K562 (cell line): ENCODE measurements around the gene DPY19L3. TPM values are rescaled to one million over a fixed set of nuclear protein-coding genes. Genes with fewer than 3 reads are reported as not detected.

ENCODE experiments used
- ATAC-seq: fragments of 200-7000 bp; cut with Tn5 transposase; 3 replicates; pipeline ENCODE4 v1.9.1; 2020; ENCODE audit warnings: moderate library complexity
- BruUV-seq: library from RNA; stranded (reverse); fragments of 400-500 nt; replicated peaks from 2 replicates; lab custom pipeline; 2021; lab: Mats Ljungman, UMichigan
- CTCF ChIA-PET: fragments of 300-600 bp; formaldehyde crosslinking; extraction: SDS; loops from one replicate; lab custom pipeline; 2021; ENCODE audit warnings: low intra/inter-chr PET ratio; lab: Yijun Ruan, JAX
- POLR2A ChIA-PET: fragments of 300-600, 350-650 bp; sonication (Branson Sonifier 250); formaldehyde crosslinking; extraction: SDS; loops from one replicate; lab custom pipeline; 2021; ENCODE audit warnings: antibody characterized with exemption, inconsistent platforms; lab: Yijun Ruan, JAX
- DNase-seq, 4 experiments: peaks; one replicate each; pipeline versions ENCODE4 v3.0.0 to v3.0.0-alpha.2; 2011 to 2018; ENCODE audit warnings: low spot score in 3 of 4, mixed read lengths in 3 of 4; ENCODE audit errors: extremely low read depth in 1 of 4
- FAIRE-seq: peaks from 2 replicates; lab custom pipeline; 2011; peaks lifted over from hg19 to GRCh38; lab: Jason Lieb, UNC
- H2AFZ ChIP-seq: 2 replicates; pipeline ENCODE4 v1.6.0; 2011; ENCODE audit warnings: low read depth, low read length, control low read depth, inconsistent platforms
- H3K27ac ChIP-seq: fragments of 200-600 bp; 3 replicates; pipeline ENCODE4 v1.8.0; 2011; ENCODE audit warnings: low read depth, mild to moderate bottlenecking, control low read depth, inconsistent platforms, low read length, moderate library complexity, mixed read lengths; ENCODE audit errors: extremely low read depth
- H3K27me3 ChIP-seq, 2 experiments: fragments of 300-600 bp in 1 of 2; 2 replicates in 1 of 2; 3 replicates in 1 of 2; pipeline versions ENCODE4 v1.6.0 to v1.8.0; 2011; ENCODE audit warnings: inconsistent platforms in 2 of 2, low read length in 2 of 2, mild to moderate bottlenecking in 1 of 2, mixed read lengths in 1 of 2, moderate library complexity in 1 of 2; ENCODE audit not compliant: control insufficient read depth in 2 of 2, insufficient read depth in 2 of 2
- H3K36me3 ChIP-seq: fragments of 300-600 bp; 3 replicates; pipeline ENCODE4 v1.8.0; 2011; ENCODE audit warnings: mild to moderate bottlenecking, low read length, inconsistent platforms; ENCODE audit not compliant: control insufficient read depth, insufficient read depth
- H3K4me1 ChIP-seq, 2 experiments: fragments of 200-600 bp in 1 of 2; replicated peaks in 1 of 2; 2 replicates in 1 of 2; 3 replicates in 1 of 2; pipeline versions ENCODE4 v1.5.1 to v1.8.0; 2011; ENCODE audit warnings: inconsistent platforms in 2 of 2, low read length in 2 of 2, mild to moderate bottlenecking in 1 of 2, mixed read lengths in 1 of 2, moderate library complexity in 1 of 2; ENCODE audit not compliant: control insufficient read depth in 2 of 2, insufficient read depth in 2 of 2
- H3K4me2 ChIP-seq: 2 replicates; pipeline ENCODE4 v1.6.1; 2011; ENCODE audit warnings: low read length, control low read depth, inconsistent platforms, mixed read lengths; ENCODE audit not compliant: insufficient read depth
- H3K4me3 ChIP-seq: fragments of 200-600 bp; sonication (generic), shearing (Covaris generic); 2 replicates; pipeline ENCODE4 v1.5.1; 2016; ENCODE audit warnings: control low read depth, inconsistent platforms
- H3K79me2 ChIP-seq: fragments of 200-600 bp; 3 replicates; pipeline ENCODE4 v1.8.0; 2011; ENCODE audit warnings: low read length, inconsistent platforms; ENCODE audit not compliant: control insufficient read depth, insufficient read depth
- H3K9ac ChIP-seq, 2 experiments: 2 replicates each; pipeline versions ENCODE4 v1.6.0 to v1.6.1; 2011; ENCODE audit warnings: low read depth in 2 of 2, low read length in 2 of 2, control low read depth in 1 of 2, inconsistent platforms in 1 of 2, mild to moderate bottlenecking in 1 of 2, mixed read lengths in 1 of 2; ENCODE audit not compliant: insufficient read depth in 1 of 2
- H3K9me1 ChIP-seq: one replicate; pipeline ENCODE4 v1.6.0; 2011; ENCODE audit warnings: inconsistent platforms, mild to moderate bottlenecking, low read length, moderate library complexity; ENCODE audit not compliant: control insufficient read depth, insufficient read depth
- H3K9me3 ChIP-seq: replicated peaks from 2 replicates; pipeline ENCODE4 v1.5.1; 2011; ENCODE audit warnings: low read depth, low read length, inconsistent platforms; ENCODE audit not compliant: control insufficient read depth, insufficient read depth
- H4K20me1 ChIP-seq: replicated peaks from 2 replicates; pipeline ENCODE4 v1.6.1; 2011; ENCODE audit warnings: low read length, inconsistent platforms, mixed read lengths; ENCODE audit not compliant: control insufficient read depth, insufficient read depth
- CBX3 ChIP-seq, 2 experiments: IDR thresholded peaks; 1 replicate in 1 of 2; 2 replicates in 1 of 2; pipeline ENCODE4 v1.6.1; 2012; ENCODE audit warnings: inconsistent platforms in 2 of 2, low read length in 2 of 2, borderline replicate concordance in 1 of 2, control low read depth in 1 of 2
- EWSR1 ChIP-seq: fragments of 450-650 bp; IDR thresholded peaks from 2 replicates; pipeline ENCODE4 v1.6.1; 2018; ENCODE audit warnings: borderline replicate concordance, mild to moderate bottlenecking, low read depth, moderate library complexity; ENCODE audit not compliant: partially characterized antibody
- NFRKB ChIP-seq: fragments of 450-650 bp; IDR thresholded peaks from 2 replicates; pipeline ENCODE4 v1.6.1; 2016; ENCODE audit warnings: low read depth
- RFX7 ChIP-seq: fragments of 250-450 bp; sonication (Bioruptor Pico); IDR thresholded peaks from 2 replicates; pipeline ENCODE4 v1.5.1; 2021; ENCODE audit warnings: mild to moderate bottlenecking
- TRIM24 ChIP-seq, 2 experiments: fragments of 450-650 bp; IDR thresholded peaks; 2 replicates each; pipeline ENCODE4 v1.6.1; 2016
- ZNF12 ChIP-seq: sonication (generic); formaldehyde crosslinking; IDR thresholded peaks from 2 replicates; pipeline ENCODE4 v1.4.0; 2020; ENCODE audit warnings: mild to moderate bottlenecking, missing genetic modification reagents
- WGBS: fragments of 100-300 bp; shearing (Covaris generic); methylation state at CpG from one replicate; pipeline ENCODE4 v1.1.6; 2016; ENCODE audit warnings: low coverage, mixed read lengths; ENCODE audit not compliant: insufficient coverage; ENCODE audit errors: missing lambda C conversion rate; 5-methylcytosine and 5-hydroxymethylcytosine counted together
- in situ Hi-C: fragments of 300-500 bp; cut with MboI; formaldehyde crosslinking; loops from 4 replicates; pipeline ENCODE4 v1.15.0; 2018; ENCODE audit warnings: inconsistent platforms, mixed read lengths
- intact Hi-C: fragments of 100-400 bp; cut with micrococcal nuclease; formaldehyde crosslinking; loops from 2 replicates; pipeline ENCODE4 v1.14.2; 2022
- polyA plus RNA-seq, 8 experiments: library from polyadenylated mRNA; depleted of rRNA in 4 of 8; stranded (reverse) in 5 of 8; unstranded in 3 of 8; fragments of >200 nt; fragmentation: Nextera tagmentation in 2 of 8; fragmentation: Illumina TruSeq in 1 of 8; extraction: Ambion mirVana in 2 of 8; extraction: Trizol in 1 of 8; gene quantifications; 2 replicates each; pipeline versions ENCODE4 v1.2.1 to v1.2.3, GENCODE V29; 2011 to 2014; ENCODE audit warnings: inconsistent platforms in 1 of 8, missing spikeins in 1 of 8
- total RNA-seq, 7 experiments: library from RNA; depleted of rRNA in 6 of 7; stranded (reverse); fragments of >200 nt in 6 of 7; fragmentation: Illumina TruSeq in 2 of 7; extraction: Trizol in 2 of 7; gene quantifications; 2 replicates each; pipeline versions ENCODE4 v1.2.1 to v1.2.3, GENCODE V29; 2011 to 2021; ENCODE audit warnings: low replicate concordance in 1 of 7
- TF ChIP-seq, protein P1 (sequence below), 3 experiments: fragments of 200-800 bp in 1 of 3; fragments of 250-450 bp in 1 of 3; fragments of 450-650 bp in 1 of 3; sonication (Bioruptor Pico) in 1 of 3; sonication (Bioruptor generic) in 1 of 3; formaldehyde crosslinking in 1 of 3; IDR thresholded peaks; 2 replicates each; pipeline versions ENCODE4 v1.6.1 to v1.8.0; 2016 to 2022; ENCODE audit warnings: mild to moderate bottlenecking in 2 of 3, missing genetic modification characterization in 2 of 3, missing compliant biosample characterization in 1 of 3, moderate library complexity in 1 of 3
- TF ChIP-seq, protein P2 (sequence below), 2 experiments: fragments of 450-650 bp; IDR thresholded peaks; 2 replicates each; pipeline ENCODE4 v1.6.1; 2018; ENCODE audit warnings: mild to moderate bottlenecking in 2 of 2, low read depth in 1 of 2; ENCODE audit not compliant: partially characterized antibody in 2 of 2

DPY19L3 gene
- total and polyA plus RNA-seq, 9 of the 15 experiments (the other 6 are each of a cell fraction or from before 2014, with no cell fraction given): 4.7 to 39.2 (median 22.0) TPM

GRCh38 chr19:32372726-32373517 is 32.6 kb upstream of the DPY19L3 start:
- H3K79me2 ChIP-seq: peaks cover 52% of the 10 kb centered on the region
- peak; percentile 32 for FAIRE-seq
- peaks cover 9% of the 10 kb centered on the region for H3K9me3 ChIP-seq
- peak overlapping the region in 1 of 2 experiments; percentile 62; a peak in 2 of 4 replicates for H3K9ac ChIP-seq
- H3K27ac ChIP-seq: peak overlapping the region; percentile 93
- no peaks in the 10 kb centered on the region for H3K9me1 ChIP-seq
- no peaks in the 10 kb centered on the region for H3K27me3 ChIP-seq
- in situ Hi-C loops (no loop called here), intact Hi-C loops (no loop called here)
- ChIA-PET CTCF (no interaction called here), POLR2A (interaction anchor here (0.8 to 1.6 kb wide), 5 partner anchors 13 to 86 kb away, joined by 3 to 5 read pairs (median 4); no protein-coding TSS in a partner anchor)
- no peak for DNase-seq
- H3K36me3 ChIP-seq: peaks cover 67% of the 10 kb centered on the region
- no TSS peak for BruUV-seq
- TF ChIP-seq TRIM24 (IDR thresholded peaks at IDR 0.05): peak in 1 of 2 experiments; percentile 19; a peak in 1 of 4 replicates
- TF ChIP-seq ZNF12 (CRISPR knock-in tag): peak; percentile 97
- TF ChIP-seq CBX3 (IDR thresholded peaks at IDR 0.05; ENCODE audit: borderline replicate concordance in 1 of 2, low read length in 2 of 2): peak in 1 of 2 experiments; percentile 80; a peak in 2 of 3 replicates
- TF ChIP-seq, protein P1, sequence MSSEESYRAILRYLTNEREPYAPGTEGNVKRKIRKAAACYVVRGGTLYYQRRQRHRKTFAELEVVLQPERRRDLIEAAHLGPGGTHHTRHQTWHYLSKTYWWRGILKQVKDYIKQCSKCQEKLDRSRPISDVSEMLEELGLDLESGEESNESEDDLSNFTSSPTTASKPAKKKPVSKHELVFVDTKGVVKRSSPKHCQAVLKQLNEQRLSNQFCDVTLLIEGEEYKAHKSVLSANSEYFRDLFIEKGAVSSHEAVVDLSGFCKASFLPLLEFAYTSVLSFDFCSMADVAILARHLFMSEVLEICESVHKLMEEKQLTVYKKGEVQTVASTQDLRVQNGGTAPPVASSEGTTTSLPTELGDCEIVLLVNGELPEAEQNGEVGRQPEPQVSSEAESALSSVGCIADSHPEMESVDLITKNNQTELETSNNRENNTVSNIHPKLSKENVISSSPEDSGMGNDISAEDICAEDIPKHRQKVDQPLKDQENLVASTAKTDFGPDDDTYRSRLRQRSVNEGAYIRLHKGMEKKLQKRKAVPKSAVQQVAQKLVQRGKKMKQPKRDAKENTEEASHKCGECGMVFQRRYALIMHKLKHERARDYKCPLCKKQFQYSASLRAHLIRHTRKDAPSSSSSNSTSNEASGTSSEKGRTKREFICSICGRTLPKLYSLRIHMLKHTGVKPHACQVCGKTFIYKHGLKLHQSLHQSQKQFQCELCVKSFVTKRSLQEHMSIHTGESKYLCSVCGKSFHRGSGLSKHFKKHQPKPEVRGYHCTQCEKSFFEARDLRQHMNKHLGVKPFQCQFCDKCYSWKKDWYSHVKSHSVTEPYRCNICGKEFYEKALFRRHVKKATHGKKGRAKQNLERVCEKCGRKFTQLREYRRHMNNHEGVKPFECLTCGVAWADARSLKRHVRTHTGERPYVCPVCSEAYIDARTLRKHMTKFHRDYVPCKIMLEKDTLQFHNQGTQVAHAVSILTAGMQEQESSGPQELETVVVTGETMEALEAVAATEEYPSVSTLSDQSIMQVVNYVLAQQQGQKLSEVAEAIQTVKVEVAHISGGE (CRISPR knock-in tag; IDR thresholded peaks at IDR 0.05): peak in 1 of 3 experiments; percentile 6; a peak in 1 of 6 replicates
- TF ChIP-seq RFX7: no peak
- TF ChIP-seq, protein P2, sequence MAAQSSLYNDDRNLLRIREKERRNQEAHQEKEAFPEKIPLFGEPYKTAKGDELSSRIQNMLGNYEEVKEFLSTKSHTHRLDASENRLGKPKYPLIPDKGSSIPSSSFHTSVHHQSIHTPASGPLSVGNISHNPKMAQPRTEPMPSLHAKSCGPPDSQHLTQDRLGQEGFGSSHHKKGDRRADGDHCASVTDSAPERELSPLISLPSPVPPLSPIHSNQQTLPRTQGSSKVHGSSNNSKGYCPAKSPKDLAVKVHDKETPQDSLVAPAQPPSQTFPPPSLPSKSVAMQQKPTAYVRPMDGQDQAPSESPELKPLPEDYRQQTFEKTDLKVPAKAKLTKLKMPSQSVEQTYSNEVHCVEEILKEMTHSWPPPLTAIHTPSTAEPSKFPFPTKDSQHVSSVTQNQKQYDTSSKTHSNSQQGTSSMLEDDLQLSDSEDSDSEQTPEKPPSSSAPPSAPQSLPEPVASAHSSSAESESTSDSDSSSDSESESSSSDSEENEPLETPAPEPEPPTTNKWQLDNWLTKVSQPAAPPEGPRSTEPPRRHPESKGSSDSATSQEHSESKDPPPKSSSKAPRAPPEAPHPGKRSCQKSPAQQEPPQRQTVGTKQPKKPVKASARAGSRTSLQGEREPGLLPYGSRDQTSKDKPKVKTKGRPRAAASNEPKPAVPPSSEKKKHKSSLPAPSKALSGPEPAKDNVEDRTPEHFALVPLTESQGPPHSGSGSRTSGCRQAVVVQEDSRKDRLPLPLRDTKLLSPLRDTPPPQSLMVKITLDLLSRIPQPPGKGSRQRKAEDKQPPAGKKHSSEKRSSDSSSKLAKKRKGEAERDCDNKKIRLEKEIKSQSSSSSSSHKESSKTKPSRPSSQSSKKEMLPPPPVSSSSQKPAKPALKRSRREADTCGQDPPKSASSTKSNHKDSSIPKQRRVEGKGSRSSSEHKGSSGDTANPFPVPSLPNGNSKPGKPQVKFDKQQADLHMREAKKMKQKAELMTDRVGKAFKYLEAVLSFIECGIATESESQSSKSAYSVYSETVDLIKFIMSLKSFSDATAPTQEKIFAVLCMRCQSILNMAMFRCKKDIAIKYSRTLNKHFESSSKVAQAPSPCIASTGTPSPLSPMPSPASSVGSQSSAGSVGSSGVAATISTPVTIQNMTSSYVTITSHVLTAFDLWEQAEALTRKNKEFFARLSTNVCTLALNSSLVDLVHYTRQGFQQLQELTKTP (IDR thresholded peaks at IDR 0.05; ENCODE audit: low read depth in 1 of 2, partially characterized antibody in 2 of 2): no peak
- TF ChIP-seq NFRKB: 0 out of 2 replicates have a peak, but pooled peaks have one; percentile 5
- no peak for TF ChIP-seq EWSR1
- peak overlapping the region; percentile 67 for H3K4me2 ChIP-seq
- H4K20me1 ChIP-seq: no peaks in the 10 kb centered on the region
- peaks cover 7 to 41% of the 10 kb centered on the region in 2 experiments for H3K4me1 ChIP-seq
- no peak overlapping the region for H3K4me3 ChIP-seq
- 0 out of 2 replicates have a peak overlapping the region, but pooled peaks have one; percentile 37 for H2AFZ ChIP-seq
- 56% methylated on average over 7 of the region's 7 CpGs for WGBS
- ATAC-seq: peak; percentile 30
